ENCODE data around the gene AMD1.
"Not testable (repeated sequence)": the region's sequence is repeated elsewhere in the genome, so short reads cannot be mapped to it uniquely, and the experiment has no call there.

The AMD1 gene

DNA sequence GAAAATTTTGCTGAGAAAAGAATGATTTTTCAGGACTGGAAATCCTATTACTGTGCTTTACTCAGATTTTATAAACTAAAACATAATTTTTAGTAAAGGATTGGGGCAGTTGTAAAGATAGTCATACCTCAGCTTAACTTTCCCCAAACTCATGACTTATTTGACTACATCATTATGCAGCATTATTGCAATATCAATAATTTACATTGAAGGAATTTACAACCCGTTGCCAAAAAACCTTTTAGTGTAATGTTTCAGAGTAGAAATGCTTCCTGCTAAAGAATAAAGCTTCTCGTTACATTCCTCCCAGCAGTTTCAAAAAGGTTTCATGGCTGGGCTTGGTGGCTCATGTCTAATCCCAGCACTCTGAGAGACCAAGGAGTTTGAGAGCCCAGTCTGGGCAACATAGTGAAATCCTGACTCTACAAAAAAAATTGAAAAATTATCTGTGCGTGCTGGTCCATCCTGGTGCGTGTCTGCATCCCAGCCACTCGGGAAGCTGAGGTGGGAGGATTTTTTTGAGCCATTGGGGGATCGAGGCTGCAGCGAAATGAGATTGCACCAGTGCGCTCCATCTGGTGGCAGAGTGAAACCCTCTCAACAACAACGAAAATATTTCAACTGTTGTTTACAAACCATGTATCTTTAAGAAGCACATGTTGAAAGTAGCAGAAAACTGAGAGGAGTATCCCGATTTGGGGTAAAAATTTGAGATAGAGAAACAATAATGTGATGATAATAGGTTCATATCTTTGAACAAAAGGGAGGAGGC is 4.4 kb downstream of the AMD1 start:
- DNase-seq (ENCODE audit: low read depth): no peak

DNA sequence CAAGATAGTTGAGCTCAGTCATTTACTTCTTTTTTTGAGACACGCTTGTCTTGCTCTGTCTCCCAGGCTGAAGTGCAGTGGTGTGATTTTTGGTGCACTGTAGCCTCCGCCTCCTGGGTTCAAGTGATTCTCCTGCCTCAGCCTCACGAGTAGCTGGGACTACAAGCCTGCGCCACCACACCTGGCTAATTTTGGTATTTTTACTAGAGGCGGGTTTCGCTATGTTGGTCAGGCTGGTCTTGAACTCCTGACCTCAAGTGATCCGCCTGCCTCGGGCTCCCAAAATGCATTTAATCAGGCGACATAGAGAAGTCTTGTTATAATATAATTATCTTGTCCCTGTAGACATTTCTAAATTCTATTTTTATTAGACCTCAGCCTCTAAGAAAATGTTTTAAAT is 6.1 kb downstream of the AMD1 start:
- DNase-seq (ENCODE audit: low read depth): no peak

- no peak for DNase-seq (ENCODE audit: low read depth)
These were observed 7.1 kb downstream of the AMD1 start for GRCh38 chr6:110881546-110882273.

- DNase-seq (ENCODE audit: low read depth): no peak
These were observed 7.7 kb downstream of the AMD1 start for GRCh38 chr6:110882274-110882619.

- no peak for DNase-seq (ENCODE audit: low read depth)
These were observed 8.4 kb downstream of the AMD1 start for GRCh38 chr6:110882824-110883554.

GRCh38 chr6:110884321-110884720 is 9.7 kb downstream of the AMD1 start:
- DNase-seq (ENCODE audit: low read depth): no peak

- DNase-seq (ENCODE audit: low read depth): no peak
These were observed 10.9 kb downstream of the AMD1 start for GRCh38 chr6:110885526-110885925.

DNA sequence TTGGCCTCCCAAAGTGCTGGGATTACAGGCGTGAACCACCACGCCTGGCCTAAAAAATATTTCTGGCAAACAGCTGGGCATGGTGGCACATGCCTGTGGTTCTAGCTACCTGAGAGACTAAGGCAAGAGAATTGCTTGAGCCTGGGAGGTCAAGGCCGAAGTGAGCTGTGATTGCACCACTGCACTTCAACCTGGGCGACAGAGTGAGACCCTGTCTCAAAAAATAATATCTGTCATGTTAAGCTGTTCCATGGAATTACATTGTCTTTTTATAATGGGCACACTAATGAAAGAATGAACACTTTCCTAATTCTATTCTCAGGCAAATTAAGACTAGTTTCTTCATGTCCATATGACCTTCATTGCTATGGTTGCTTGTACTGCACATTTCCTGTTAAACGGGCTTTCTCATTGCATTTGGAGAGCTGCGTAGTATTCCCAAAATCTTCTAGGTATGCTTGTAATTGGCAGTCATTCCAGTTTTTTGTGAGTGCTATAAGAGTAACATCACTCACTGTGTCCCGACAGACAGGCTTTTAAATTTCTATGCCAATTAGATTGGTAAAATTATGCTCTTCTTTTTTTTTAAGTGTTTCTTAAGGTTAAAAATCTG is 12.1 kb downstream of the AMD1 start:
- no peak for DNase-seq (ENCODE audit: low read depth)

GRCh38 chr6:110890288-110890687 is 15.7 kb downstream of the AMD1 start:
- DNase-seq (ENCODE audit: low read depth): no peak

DNA sequence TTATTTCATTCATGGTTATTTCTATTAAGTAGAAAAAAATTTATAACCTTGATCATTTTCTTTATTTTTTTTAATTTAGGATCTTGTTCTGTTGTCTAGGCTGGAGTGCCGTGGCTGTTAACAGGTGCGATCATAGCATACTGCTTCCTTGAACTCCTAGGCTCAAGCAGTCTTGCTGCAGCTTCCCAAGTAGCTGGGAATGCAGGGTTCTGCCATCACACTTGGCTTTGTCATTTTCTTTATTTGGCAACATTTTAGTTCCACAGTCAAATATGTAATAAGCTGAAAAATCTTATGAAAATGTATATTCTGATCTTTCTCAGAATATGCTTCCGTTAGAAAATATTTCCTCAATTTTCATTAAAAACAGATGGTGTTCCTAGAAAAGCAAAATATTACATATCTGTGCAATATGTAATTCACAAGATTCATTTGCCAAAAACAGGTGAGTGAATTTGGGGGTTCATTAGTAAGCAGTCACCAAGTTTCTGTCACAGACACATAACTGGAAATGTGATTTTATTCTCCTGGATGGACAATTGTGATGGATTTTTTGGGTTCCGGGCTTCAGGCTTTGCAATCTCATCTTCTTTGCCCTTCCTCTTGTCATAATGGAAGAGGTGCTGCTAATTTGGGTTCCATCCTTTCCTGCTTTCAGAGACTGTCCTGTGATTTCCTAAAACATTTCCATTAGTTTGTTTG is 21.5 kb downstream of the AMD1 start:
- DNase-seq (ENCODE audit: low read depth): no peak

DNA sequence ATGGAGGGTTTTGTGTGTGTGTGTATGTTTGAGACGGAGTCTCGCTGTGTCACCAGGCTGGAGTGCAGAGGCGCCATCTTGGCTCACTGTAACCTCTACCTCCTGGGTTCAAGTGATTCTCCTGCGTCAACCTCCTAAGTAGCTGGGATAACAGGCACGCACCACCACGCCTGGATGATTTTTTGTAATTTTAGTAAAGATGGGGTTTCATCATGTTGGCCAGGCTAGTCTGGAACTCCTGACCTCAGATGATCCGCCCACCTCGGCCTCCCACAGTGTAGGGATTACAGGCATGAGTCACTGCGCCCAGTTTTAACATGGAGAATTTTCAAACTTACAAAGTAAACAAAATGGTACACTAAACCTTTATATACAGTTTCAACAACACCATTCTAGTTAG is 22.8 kb downstream of the AMD1 start:
- DNase-seq (ENCODE audit: low read depth): no peak

GRCh38 chr6:110898111-110898510 is 23.5 kb downstream of the AMD1 start:
- DNase-seq (ENCODE audit: low read depth): no peak

- DNase-seq (ENCODE audit: low read depth): no peak
These were observed 25.5 kb downstream of the AMD1 start for GRCh38 chr6:110900028-110900598.

DNA sequence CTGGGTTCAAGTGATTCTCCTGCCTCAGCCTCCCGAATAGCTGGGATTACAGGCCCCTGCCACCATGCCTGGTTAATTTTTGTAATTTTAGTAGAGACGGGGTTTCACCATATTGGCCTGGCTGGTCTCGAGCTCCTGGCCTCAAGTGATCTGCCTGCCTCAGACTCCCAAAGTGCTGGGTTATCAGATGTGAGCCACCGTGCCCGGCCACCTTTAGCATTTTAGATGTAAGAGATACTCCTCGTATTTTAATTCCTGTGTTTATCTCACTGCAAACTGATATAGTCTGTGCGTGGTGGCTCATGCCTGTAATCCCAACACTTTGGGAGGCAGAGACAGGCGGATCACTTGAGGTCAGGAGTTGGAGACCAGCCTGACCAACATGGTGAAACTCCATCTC is 27.0 kb downstream of the AMD1 start:
- DNase-seq (ENCODE audit: low read depth): not testable (repeated sequence)

- no peak for DNase-seq (ENCODE audit: low read depth)
These were observed 27.5 kb downstream of the AMD1 start for GRCh38 chr6:110902091-110902490.

DNA sequence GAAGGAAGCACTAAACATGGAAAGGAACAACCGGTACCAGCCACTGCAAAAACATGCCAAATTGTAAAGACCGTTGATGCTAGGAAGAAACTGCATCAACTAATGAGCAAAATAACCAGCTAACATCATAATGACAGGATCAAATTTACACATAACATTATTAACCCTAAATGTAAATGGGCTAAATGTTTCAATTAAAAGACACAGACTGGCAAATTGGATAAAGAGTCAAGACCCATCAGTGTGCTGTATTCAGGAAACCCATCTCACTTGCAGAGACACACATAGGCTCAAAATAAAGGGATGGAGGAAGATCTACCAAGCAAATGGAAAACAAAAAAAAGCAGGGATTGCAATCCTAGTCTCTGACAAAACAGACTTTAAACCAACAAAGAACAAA is 31.7 kb downstream of the AMD1 start:
- DNase-seq (ENCODE audit: low read depth): not testable (repeated sequence)

GRCh38 chr6:110930781-110931180 is 56.2 kb downstream of the AMD1 start:
- DNase-seq (ENCODE audit: low read depth): no peak

GRCh38 chr6:110933912-110934311 is 59.3 kb downstream of the AMD1 start:
- no peak for DNase-seq (ENCODE audit: low read depth)

GRCh38 chr6:110934381-110934898 is 59.9 kb downstream of the AMD1 start:
- DNase-seq (ENCODE audit: low read depth): no peak

DNA sequence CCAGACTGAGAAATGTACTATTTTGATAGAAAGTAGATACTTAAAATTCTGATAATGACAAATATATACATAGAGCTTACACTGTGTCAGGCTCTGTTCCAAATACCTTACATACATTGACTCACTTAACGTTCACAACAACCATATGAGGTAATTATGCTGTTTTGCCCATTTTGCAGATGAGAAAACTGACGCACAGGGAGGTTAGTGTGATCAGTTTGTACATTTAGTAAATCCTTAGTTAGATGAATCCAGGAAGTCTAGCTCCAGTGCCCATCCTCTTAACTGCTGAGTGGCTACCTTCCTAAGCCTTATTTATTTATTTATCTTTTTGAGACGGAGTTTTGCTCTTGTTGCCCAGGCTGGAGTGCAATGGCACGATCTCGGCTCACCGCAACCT is 60.6 kb downstream of the AMD1 start:
- no peak for DNase-seq (ENCODE audit: low read depth)

GRCh38 chr6:110938171-110938570 is 63.6 kb downstream of the AMD1 start:
- DNase-seq (ENCODE audit: low read depth): no peak
